ENCODE data around the gene CFAP65.

GRCh38 chr2:218999881-219000568 is 41.3 kb downstream of the CFAP65 start:
- TF ChIP-seq CTCF (IDR thresholded peaks at IDR 0.05) (no peak), POLR2A (IDR thresholded peaks at IDR 0.05) (no peak)
